ENCODE results near the gene ITCH. TPM values are rescaled to one million over a fixed set of nuclear protein-coding genes. Genes with fewer than 3 reads are reported as not detected.
"Not testable (repeated sequence)": the region's sequence is repeated elsewhere in the genome, so short reads cannot be mapped to it uniquely, and the experiment has no call there.

ITCH gene
- total RNA-seq, 5 donors from 2014 or later (not counting 1 experiment from before 2014, with no cell fraction given) = 50.5 to 63.6 (median 53.3) TPM

DNA sequence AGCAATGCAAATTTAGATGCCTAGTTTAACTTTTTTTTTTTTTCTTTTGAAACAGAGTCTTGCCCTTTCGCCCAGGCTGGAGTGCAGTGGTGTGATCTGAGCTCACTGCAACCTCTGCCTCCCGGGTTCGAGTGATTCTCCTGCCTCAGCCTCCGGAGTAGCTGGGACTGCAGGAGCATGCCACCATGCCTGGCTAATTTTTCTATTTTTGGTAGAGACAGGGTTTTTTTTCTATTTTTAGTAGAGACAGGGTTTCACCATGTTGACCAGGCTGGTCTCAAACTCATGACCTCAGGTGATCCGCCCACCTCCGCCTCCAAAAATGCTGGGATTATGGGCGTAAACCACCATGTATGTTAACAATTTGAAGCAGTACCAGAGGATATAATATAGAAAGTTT is 155.8 kb downstream of the ITCH start:
- H3K27ac ChIP-seq (ENCODE audit: low read length); H3K9me3 Mint-ChIP-seq; H3K27ac Mint-ChIP-seq; H3K36me3 Mint-ChIP-seq; H3K4me3 ChIP-seq (ENCODE audit: control insufficient read depth in 1 of 2, extremely low read depth in 1 of 2, low read length in 1 of 2); DNase-seq; H3K9me3 ChIP-seq; POLR2A ChIA-PET; H3K27me3 Mint-ChIP-seq; ATAC-seq (replicated peaks in 1 of 4); H3K27me3 ChIP-seq (replicated peaks in 1 of 2; ENCODE audit: control insufficient read depth in 2 of 2, extremely low read depth in 1 of 2, insufficient read depth in 2 of 2, low read length in 1 of 2): not testable (repeated sequence)
- CTCF ChIA-PET = interaction anchor here in 1 of 2 donors (0.7 to 1.1 kb wide), 2 partner anchors 156 to 206 kb away, joined by 3 to 4 read pairs; partner anchors contain the start of gene ITCH
- Histone ChIP-seq H3K4me1 (ENCODE audit: control insufficient read depth in 1 of 2, extremely low read depth in 1 of 2, insufficient read depth in 2 of 2, low read length in 2 of 2) (peaks cover 5 to 35% of the 10 kb centered on the region in 2 experiments), H3K36me3 (ENCODE audit: control insufficient read depth in 2 of 2, extremely low read depth in 1 of 2, insufficient read depth in 1 of 2, low read length in 1 of 2) (peaks cover 0 to 19% of the 10 kb centered on the region in 2 donors)
- Mint-ChIP-seq H3K4me1 (peaks cover 63 to 68% (median 64%) of the 10 kb centered on the region in 3 donors), H3K4me3 (peak overlapping the region; percentile 64 to 73 (median 71))
- 100% methylated on average over 3 of the region's 7 CpGs for WGBS (ENCODE audit: insufficient coverage)

DNA sequence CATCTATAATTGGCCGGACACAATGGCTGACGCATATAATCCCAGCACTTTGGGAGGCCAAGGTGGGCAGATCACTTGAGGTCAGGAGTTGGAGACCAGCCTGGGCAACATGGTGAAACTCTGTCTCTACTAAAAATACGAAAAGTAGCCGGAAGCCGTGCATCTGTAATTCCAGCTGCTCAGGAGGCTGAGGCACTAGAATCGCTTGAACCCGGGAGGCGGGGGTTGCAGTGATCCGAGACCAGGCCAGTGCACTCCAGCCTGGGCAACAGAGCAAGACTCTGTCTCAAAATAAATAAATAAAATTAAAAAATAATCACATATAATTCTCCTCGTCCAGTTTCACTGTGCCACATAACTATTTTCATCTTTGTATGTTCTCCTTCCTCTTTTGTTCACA is 156.8 kb downstream of the ITCH start:
- H3K4me1 Mint-ChIP-seq = peaks cover 57 to 66% (median 62%) of the 10 kb centered on the region in 3 donors
- H3K4me3 Mint-ChIP-seq; DNase-seq; H3K27ac Mint-ChIP-seq; H3K36me3 Mint-ChIP-seq; H3K27me3 Mint-ChIP-seq; H3K27me3 ChIP-seq (replicated peaks in 1 of 2; ENCODE audit: control insufficient read depth in 2 of 2, extremely low read depth in 1 of 2, insufficient read depth in 2 of 2, low read length in 1 of 2); H3K27ac ChIP-seq (ENCODE audit: low read length); H3K4me3 ChIP-seq (ENCODE audit: control insufficient read depth in 1 of 2, extremely low read depth in 1 of 2, low read length in 1 of 2); POLR2A ChIA-PET; CTCF ChIA-PET; H3K9me3 Mint-ChIP-seq; ATAC-seq (replicated peaks in 1 of 4); H3K9me3 ChIP-seq: not testable (repeated sequence)
- WGBS (ENCODE audit: insufficient coverage) = 96% methylated on average over 4 of the region's 10 CpGs
- Histone ChIP-seq H3K36me3 (ENCODE audit: control insufficient read depth in 2 of 2, extremely low read depth in 1 of 2, insufficient read depth in 1 of 2, low read length in 1 of 2) (peaks cover 4 to 19% of the 10 kb centered on the region in 2 donors), H3K4me1 (ENCODE audit: control insufficient read depth in 1 of 2, extremely low read depth in 1 of 2, insufficient read depth in 2 of 2, low read length in 2 of 2) (peaks cover 5 to 33% of the 10 kb centered on the region in 2 experiments)

DNA sequence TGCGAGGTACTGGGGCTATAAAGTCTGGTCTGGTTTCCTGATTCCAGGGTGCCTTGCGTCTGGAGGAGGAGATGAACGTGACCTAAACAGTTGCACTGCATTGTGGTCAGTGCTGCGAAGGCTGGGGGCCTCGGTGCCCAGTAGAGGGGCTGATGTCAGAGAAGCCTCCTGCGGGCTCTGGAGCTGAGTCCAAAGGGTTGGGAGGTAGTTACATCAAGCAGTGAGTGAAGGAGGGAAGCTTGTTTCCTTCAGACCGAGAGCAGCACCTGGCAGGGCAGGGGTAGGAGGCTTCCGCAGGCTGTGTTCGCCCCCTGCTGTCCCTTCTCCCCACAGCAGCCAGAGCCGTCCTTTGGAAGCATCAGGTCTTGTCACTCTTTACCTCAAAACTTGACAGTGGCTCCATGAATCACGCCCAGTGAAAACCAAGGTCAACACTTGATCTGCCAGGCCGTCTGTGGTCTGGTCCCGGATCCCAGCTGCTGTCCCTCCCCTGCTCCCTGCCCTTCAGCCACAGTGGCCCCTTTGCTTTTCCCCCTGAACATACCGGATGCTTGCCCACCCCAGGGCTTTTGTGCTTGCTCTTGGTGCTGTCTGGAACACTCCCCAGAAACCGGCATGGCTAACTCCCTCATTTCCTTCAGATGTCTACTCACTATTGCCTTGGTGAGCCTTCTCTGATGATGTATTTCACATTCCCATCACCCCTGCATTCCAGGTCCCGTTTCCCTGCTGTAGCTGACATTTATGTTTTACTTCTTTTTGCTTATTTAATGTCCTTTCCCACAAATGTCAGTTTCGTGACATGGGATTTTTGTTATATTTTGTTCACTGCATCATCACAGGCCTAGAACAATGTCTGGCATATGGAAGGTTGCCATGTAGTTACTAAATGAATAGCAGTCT is 160.1 kb downstream of the ITCH start:
- H3K4me1 Mint-ChIP-seq = peaks cover 54 to 64% (median 59%) of the 10 kb centered on the region in 3 donors
- Histone ChIP-seq H3K27me3 (replicated peaks in 1 of 2; ENCODE audit: control insufficient read depth in 2 of 2, extremely low read depth in 1 of 2, insufficient read depth in 2 of 2, low read length in 1 of 2) (no peaks in the 10 kb centered on the region), H3K4me3 (ENCODE audit: control insufficient read depth in 1 of 2, extremely low read depth in 1 of 2, low read length in 1 of 2) (no peak overlapping the region), H3K27ac (ENCODE audit: low read length) (no peak overlapping the region), H3K9me3 (no peaks in the 10 kb centered on the region), H3K4me1 (ENCODE audit: control insufficient read depth in 1 of 2, extremely low read depth in 1 of 2, insufficient read depth in 2 of 2, low read length in 2 of 2) (peaks cover 0 to 23% of the 10 kb centered on the region in 2 experiments), H3K36me3 (ENCODE audit: control insufficient read depth in 2 of 2, extremely low read depth in 1 of 2, insufficient read depth in 1 of 2, low read length in 1 of 2) (peaks cover 4 to 48% of the 10 kb centered on the region in 2 donors)
- DNase-seq = peak in 31 of 35 experiments; percentile 20 to 70 (median 45)
- 65% methylated on average over 10 of the region's 17 CpGs for WGBS (ENCODE audit: insufficient coverage)
- H3K9me3 Mint-ChIP-seq = no peaks in the 10 kb centered on the region
- ChIA-PET CTCF (interaction anchor here (0.9 to 5.2 kb wide), 3 partner anchors 160 to 210 kb away, joined by 3 to 41 read pairs (median 13); partner anchors contain the start of gene ITCH (in 1 of the 2)), POLR2A (no interaction called here)
- peaks cover 16% of the 10 kb centered on the region for H3K36me3 Mint-ChIP-seq
- H3K27ac Mint-ChIP-seq = no peak overlapping the region
- peak; percentile 48 to 79 (median 70) for ATAC-seq (replicated peaks in 1 of 4)
- no peak overlapping the region for H3K4me3 Mint-ChIP-seq
- no peaks in the 10 kb centered on the region for H3K27me3 Mint-ChIP-seq

DNA sequence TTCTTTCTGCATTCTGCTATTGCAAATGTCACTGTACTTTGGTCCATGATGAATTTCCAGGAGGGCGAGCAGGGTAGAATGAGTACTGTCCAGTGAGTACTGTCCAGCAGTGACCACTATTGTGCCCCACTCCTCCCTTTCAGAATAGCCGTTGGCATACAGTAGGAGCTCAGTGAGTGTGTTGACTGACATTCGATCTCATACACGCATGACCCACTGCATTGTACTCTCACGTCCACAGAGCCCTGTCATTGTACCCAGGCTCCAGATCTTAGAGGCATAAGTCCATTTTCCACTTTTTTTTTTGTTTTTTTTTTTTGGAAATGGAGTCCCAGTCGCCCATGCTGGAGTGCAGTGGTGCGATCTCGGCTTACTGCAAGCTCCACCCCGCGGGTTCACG is 161.4 kb downstream of the ITCH start:
- H3K27ac Mint-ChIP-seq = no peak overlapping the region
- H3K27ac ChIP-seq (ENCODE audit: low read length) = no peak overlapping the region
- no peak overlapping the region for H3K4me3 ChIP-seq (ENCODE audit: control insufficient read depth in 1 of 2, extremely low read depth in 1 of 2, low read length in 1 of 2)
- no peak overlapping the region for H3K4me3 Mint-ChIP-seq
- DNase-seq = no peak
- H3K4me1 ChIP-seq (ENCODE audit: control insufficient read depth in 1 of 2, extremely low read depth in 1 of 2, insufficient read depth in 2 of 2, low read length in 2 of 2) = peaks cover 0 to 14% of the 10 kb centered on the region in 2 experiments
- no peaks in the 10 kb centered on the region for H3K27me3 ChIP-seq (replicated peaks in 1 of 2; ENCODE audit: control insufficient read depth in 2 of 2, extremely low read depth in 1 of 2, insufficient read depth in 2 of 2, low read length in 1 of 2)
- POLR2A ChIA-PET = no interaction called here
- no peaks in the 10 kb centered on the region for H3K9me3 ChIP-seq
- CTCF ChIA-PET = interaction anchor here (0.8 to 5.2 kb wide), 2 partner anchors 211 kb away, joined by 3 to 41 read pairs; no protein-coding TSS in a partner anchor
- H3K27me3 Mint-ChIP-seq = no peaks in the 10 kb centered on the region
- H3K36me3 Mint-ChIP-seq = peaks cover 25% of the 10 kb centered on the region
- no peaks in the 10 kb centered on the region for H3K9me3 Mint-ChIP-seq
- no peak for ATAC-seq (replicated peaks in 1 of 4)
- H3K36me3 ChIP-seq (ENCODE audit: control insufficient read depth in 2 of 2, extremely low read depth in 1 of 2, insufficient read depth in 1 of 2, low read length in 1 of 2) = peaks cover 4 to 53% of the 10 kb centered on the region in 2 donors
- peaks cover 45 to 53% (median 52%) of the 10 kb centered on the region in 3 donors for H3K4me1 Mint-ChIP-seq
- WGBS (ENCODE audit: insufficient coverage) = 100% methylated on average over 8 of the region's 11 CpGs

DNA sequence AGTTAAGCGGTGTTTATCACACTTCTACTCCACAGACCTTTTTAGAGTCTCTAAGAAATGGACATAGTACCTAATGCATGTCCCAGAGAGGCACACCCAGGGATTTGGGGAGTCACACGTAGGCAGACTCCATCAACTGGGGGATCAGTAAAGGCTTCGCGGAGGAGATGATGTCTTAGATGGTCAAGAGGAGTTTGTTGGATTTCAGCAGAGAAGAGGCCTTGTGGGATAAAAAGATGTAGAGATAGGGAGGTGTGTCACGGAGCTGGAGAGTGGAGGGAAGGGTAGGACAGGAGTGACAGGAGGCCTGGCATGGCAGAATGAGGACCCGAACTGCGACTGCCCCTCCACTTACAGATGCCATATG is 162.3 kb downstream of the ITCH start:
- ChIA-PET CTCF (interaction anchor here (0.8 to 5.2 kb wide), 2 partner anchors 212 kb away, joined by 3 to 41 read pairs; no protein-coding TSS in a partner anchor), POLR2A (no interaction called here)
- no peaks in the 10 kb centered on the region for H3K27me3 ChIP-seq (replicated peaks in 1 of 2; ENCODE audit: control insufficient read depth in 2 of 2, extremely low read depth in 1 of 2, insufficient read depth in 2 of 2, low read length in 1 of 2)
- DNase-seq (no peak), ATAC-seq (replicated peaks in 1 of 4) (no peak)
- no peak overlapping the region for H3K4me3 ChIP-seq (ENCODE audit: control insufficient read depth in 1 of 2, extremely low read depth in 1 of 2, low read length in 1 of 2)
- Mint-ChIP-seq H3K36me3 (peaks cover 25% of the 10 kb centered on the region), H3K4me1 (peaks cover 38 to 48% (median 47%) of the 10 kb centered on the region in 3 donors), H3K27me3 (no peaks in the 10 kb centered on the region), H3K9me3 (no peaks in the 10 kb centered on the region), H3K27ac (no peak overlapping the region), H3K4me3 (no peak overlapping the region)
- no peak overlapping the region for H3K27ac ChIP-seq (ENCODE audit: low read length)
- H3K36me3 ChIP-seq (ENCODE audit: control insufficient read depth in 2 of 2, extremely low read depth in 1 of 2, insufficient read depth in 1 of 2, low read length in 1 of 2) = peaks cover 7 to 57% of the 10 kb centered on the region in 2 donors
- H3K9me3 ChIP-seq = no peaks in the 10 kb centered on the region
- H3K4me1 ChIP-seq (ENCODE audit: control insufficient read depth in 1 of 2, extremely low read depth in 1 of 2, insufficient read depth in 2 of 2, low read length in 2 of 2) = peaks cover 0 to 13% of the 10 kb centered on the region in 2 experiments
- WGBS (ENCODE audit: insufficient coverage) = 94% methylated on average over 5 of the region's 7 CpGs

DNA sequence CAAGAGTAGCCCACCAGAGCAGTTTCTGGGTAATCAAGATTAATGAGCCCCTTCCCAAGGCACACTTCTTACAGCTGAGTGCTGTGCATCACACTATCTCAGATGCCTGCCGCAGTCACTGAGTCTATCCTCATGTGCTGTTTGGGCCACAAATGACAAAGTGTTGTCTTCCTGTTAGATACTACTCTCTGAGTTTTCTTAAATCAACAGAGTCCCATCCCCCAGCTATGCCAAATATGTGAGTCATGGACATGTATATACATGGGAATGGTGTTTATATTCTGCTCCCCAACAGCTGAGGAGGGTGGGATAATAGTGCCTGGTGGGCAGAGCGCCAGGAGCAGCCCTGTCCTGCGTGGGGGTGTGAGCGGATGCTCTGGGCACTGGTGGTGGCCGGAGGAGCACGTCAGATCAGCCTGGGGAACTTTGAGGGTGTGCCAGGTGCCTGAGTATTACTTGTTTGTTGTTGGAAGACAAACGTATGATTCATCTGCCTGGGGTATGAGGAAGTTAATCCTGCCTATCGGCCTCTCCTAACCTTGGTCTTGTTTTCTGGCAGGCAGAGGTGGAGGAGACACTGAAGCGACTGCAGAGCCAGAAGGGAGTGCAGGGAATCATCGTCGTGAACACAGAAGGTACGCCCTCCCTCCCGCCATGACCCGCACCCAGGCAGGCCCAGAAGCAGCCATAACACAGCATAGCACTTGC is 162.8 kb downstream of the ITCH start:
- 96% methylated on average over 8 of the region's 14 CpGs for WGBS (ENCODE audit: insufficient coverage)
- no peaks in the 10 kb centered on the region for H3K27me3 ChIP-seq (replicated peaks in 1 of 2; ENCODE audit: control insufficient read depth in 2 of 2, extremely low read depth in 1 of 2, insufficient read depth in 2 of 2, low read length in 1 of 2)

More for the DNA sequence above, 162.8 kb downstream of the ITCH start:
- H3K27ac ChIP-seq (ENCODE audit: low read length) = no peak overlapping the region
- H3K4me3 ChIP-seq (ENCODE audit: control insufficient read depth in 1 of 2, extremely low read depth in 1 of 2, low read length in 1 of 2) = no peak overlapping the region
- ChIA-PET POLR2A (no interaction called here), CTCF (interaction anchor here in 1 of 2 donors (1.5 kb wide), 1 partner anchor 10 kb away, joined by 7 read pairs; the partner anchor contains the start of gene DYNLRB1)
- Mint-ChIP-seq H3K36me3 (peaks cover 28% of the 10 kb centered on the region), H3K4me3 (no peak overlapping the region), H3K4me1 (peaks cover 36 to 48% (median 46%) of the 10 kb centered on the region in 3 donors), H3K9me3 (no peaks in the 10 kb centered on the region), H3K27me3 (no peaks in the 10 kb centered on the region), H3K27ac (no peak overlapping the region)
- ATAC-seq (replicated peaks in 1 of 4) (no peak), DNase-seq (no peak)
- peaks cover 0 to 11% of the 10 kb centered on the region in 2 experiments for H3K4me1 ChIP-seq (ENCODE audit: control insufficient read depth in 1 of 2, extremely low read depth in 1 of 2, insufficient read depth in 2 of 2, low read length in 2 of 2)
- H3K36me3 ChIP-seq (ENCODE audit: control insufficient read depth in 2 of 2, extremely low read depth in 1 of 2, insufficient read depth in 1 of 2, low read length in 1 of 2) = peaks cover 9 to 61% of the 10 kb centered on the region in 2 donors
- no peaks in the 10 kb centered on the region for H3K9me3 ChIP-seq
